PFSK-1 (cell line): ENCODE measurements around the gene ADAM23.

ENCODE experiments used
- POLR2AphosphoS5 ChIP-seq: IDR thresholded peaks from 2 replicates; pipeline ENCODE4 v1.6.1; 2012; ENCODE audit warnings: low read depth, mild to moderate bottlenecking, control low read depth, low read length, moderate library complexity
- SIN3A ChIP-seq: IDR thresholded peaks from 2 replicates; pipeline ENCODE4 v1.6.1; 2012; ENCODE audit warnings: mild to moderate bottlenecking, low read length, moderate library complexity, borderline replicate concordance; ENCODE audit not compliant: insufficient read depth
- TAF1 ChIP-seq: IDR thresholded peaks from 2 replicates; pipeline ENCODE4 v1.6.1; 2012; ENCODE audit warnings: low read length, control low read depth, borderline replicate concordance; ENCODE audit not compliant: insufficient read depth

DNA sequence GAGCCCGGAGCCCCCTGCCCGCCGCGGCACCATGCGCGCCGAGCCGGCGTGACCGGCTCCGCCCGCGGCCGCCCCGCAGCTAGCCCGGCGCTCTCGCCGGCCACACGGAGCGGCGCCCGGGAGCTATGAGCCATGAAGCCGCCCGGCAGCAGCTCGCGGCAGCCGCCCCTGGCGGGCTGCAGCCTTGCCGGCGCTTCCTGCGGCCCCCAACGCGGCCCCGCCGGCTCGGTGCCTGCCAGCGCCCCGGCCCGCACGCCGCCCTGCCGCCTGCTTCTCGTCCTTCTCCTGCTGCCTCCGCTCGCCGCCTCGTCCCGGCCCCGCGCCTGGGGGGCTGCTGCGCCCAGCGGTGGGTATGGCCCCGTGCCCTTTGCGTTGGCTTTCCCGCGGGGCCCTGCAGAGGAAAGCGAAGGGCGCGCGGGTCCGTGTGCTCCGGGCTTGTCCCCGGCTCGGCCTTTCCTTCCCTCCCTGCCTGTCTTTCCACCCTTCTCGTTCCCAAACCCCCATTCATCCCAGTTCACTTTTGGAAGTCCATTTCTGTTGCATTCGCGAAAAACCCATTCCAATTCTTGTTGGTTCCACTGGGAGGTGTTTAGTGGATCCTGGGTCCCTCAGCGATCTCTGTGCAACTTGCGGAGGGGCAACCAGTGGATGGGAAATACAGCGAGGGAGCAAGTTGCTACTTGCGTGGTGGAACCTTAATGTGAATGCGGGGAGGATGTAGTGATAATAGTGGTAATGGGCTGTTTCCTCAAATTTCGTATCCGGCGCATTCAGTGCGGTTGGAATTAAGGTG lies 599 bp downstream of the ADAM23 start:
- TF ChIP-seq POLR2AphosphoS5 (no peak), SIN3A (no peak), TAF1 (no peak)
